ENCODE results near the gene PKP1. TPM values are rescaled to one million over a fixed set of nuclear protein-coding genes. Genes with fewer than 3 reads are reported as not detected.
A peak's percentile ranks its signal among the peaks of the same experiment; 100 is the strongest.
"Not testable (repeated sequence)": the region's sequence is repeated elsewhere in the genome, so short reads cannot be mapped to it uniquely, and the experiment has no call there.

Gene PKP1, protein sequence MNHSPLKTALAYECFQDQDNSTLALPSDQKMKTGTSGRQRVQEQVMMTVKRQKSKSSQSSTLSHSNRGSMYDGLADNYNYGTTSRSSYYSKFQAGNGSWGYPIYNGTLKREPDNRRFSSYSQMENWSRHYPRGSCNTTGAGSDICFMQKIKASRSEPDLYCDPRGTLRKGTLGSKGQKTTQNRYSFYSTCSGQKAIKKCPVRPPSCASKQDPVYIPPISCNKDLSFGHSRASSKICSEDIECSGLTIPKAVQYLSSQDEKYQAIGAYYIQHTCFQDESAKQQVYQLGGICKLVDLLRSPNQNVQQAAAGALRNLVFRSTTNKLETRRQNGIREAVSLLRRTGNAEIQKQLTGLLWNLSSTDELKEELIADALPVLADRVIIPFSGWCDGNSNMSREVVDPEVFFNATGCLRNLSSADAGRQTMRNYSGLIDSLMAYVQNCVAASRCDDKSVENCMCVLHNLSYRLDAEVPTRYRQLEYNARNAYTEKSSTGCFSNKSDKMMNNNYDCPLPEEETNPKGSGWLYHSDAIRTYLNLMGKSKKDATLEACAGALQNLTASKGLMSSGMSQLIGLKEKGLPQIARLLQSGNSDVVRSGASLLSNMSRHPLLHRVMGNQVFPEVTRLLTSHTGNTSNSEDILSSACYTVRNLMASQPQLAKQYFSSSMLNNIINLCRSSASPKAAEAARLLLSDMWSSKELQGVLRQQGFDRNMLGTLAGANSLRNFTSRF
- polyA plus RNA-seq (2011; rRNA removed) (0.05 TPM in 2 replicates), polyA minus RNA-seq (2011; rRNA and poly(A)+ RNA removed) (0.05 TPM in 1 of 2 replicates, not detected in the other)

DNA sequence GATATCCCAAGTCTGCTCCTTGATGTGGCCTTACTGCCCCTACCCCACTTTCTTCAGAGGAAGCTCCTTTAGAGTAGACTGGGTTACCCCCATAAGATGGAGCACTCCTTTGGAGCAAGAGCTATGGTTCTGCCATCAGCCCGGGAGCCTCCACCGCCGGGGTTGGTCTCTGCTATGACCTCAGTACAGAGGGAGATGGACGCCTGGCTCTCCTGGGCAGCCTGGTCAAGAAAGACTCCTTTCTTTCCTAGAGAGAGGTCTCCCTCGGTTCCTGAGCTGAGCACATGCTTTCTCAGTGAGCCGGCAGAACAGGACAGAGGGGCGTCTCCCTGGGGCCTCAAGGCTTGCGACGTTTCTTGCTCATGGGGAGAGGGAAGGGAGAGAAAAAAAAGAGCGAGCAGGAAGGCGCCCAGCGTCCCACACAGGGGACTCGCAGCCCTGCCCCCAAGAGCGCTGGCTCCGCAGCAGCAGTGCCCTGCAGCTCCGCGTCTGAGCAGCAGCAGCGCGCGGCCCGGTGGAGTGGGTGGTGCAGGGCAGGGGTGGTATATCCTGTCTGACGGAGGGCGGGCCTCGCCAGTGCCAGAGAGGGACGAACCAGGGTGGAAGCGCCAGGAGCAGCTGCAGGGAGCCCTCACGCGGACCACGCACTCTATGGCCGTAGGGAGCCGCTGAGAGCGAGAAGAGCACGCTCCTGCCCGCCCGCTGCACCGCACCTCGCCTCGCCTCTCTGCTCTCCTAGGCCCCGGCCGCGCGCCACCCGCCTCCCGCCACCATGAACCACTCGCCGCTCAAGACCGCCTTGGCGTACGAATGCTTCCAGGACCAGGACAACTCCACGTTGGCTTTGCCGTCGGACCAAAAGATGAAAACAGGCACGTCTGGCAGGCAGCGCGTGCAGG, at the start of gene PKP1:
Gene PKP1, plus strand, starts transcription at position 576 of the 899 bp plus-strand sequence. Its CDS starts 197 bp downstream, at position 773.
- no peak for DNase-seq (ENCODE audit: low read depth)
- Histone ChIP-seq H3K27me3 (ENCODE audit: control insufficient read depth, insufficient read depth, low read length) (peaks cover 8% of the 10 kb centered on the region; the same call in 1 of the 2 replicates), H3K36me3 (ENCODE audit: control insufficient read depth, insufficient read depth, low read length) (no peaks in the 10 kb centered on the region), H3K4me3 (ENCODE audit: low read depth, low read length) (peak within 1 kb of the TSS; percentile 22)
- POLR2A ChIA-PET, result interaction anchor here (0.7 kb wide), 1 partner anchor 96 kb away, joined by 3 read pairs; no protein-coding TSS in a partner anchor
- CTCF ChIA-PET, result interaction anchor here (1.1 kb wide), 1 partner anchor 29 kb away, joined by 3 read pairs; no protein-coding TSS in a partner anchor
- TF ChIP-seq, protein P1, sequence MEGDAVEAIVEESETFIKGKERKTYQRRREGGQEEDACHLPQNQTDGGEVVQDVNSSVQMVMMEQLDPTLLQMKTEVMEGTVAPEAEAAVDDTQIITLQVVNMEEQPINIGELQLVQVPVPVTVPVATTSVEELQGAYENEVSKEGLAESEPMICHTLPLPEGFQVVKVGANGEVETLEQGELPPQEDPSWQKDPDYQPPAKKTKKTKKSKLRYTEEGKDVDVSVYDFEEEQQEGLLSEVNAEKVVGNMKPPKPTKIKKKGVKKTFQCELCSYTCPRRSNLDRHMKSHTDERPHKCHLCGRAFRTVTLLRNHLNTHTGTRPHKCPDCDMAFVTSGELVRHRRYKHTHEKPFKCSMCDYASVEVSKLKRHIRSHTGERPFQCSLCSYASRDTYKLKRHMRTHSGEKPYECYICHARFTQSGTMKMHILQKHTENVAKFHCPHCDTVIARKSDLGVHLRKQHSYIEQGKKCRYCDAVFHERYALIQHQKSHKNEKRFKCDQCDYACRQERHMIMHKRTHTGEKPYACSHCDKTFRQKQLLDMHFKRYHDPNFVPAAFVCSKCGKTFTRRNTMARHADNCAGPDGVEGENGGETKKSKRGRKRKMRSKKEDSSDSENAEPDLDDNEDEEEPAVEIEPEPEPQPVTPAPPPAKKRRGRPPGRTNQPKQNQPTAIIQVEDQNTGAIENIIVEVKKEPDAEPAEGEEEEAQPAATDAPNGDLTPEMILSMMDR (IDR thresholded peaks at IDR 0.05; ENCODE audit: insufficient read depth, low read depth, low read length), result no peak

DNA sequence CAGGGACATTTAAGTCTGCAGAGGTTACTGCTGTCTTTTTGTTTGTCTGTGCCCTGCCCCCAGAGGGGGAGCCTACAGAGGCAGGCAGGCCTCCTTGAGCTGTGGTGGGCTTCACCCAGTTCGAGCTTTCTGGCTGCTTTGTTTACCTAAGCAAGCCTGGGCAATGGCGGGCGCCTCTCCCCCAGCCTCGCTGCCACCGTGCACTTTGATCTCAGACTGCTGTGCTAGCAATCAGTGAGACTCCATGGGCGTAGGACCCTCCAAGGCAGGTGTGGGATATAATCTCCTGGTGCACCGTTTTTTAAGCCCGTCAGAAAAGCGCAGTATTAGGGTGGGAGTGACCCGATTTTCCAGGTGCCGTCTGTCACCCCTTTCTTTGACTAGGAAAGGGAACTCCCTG, 43.7 kb upstream of the PKP1 start:
- DNase-seq (ENCODE audit: low read depth); H3K27me3 ChIP-seq (ENCODE audit: control insufficient read depth, insufficient read depth, low read length); CTCF ChIA-PET; POLR2A ChIA-PET; H3K36me3 ChIP-seq (ENCODE audit: control insufficient read depth, insufficient read depth, low read length); H3K4me3 ChIP-seq (ENCODE audit: low read depth, low read length): not testable (repeated sequence)

DNA sequence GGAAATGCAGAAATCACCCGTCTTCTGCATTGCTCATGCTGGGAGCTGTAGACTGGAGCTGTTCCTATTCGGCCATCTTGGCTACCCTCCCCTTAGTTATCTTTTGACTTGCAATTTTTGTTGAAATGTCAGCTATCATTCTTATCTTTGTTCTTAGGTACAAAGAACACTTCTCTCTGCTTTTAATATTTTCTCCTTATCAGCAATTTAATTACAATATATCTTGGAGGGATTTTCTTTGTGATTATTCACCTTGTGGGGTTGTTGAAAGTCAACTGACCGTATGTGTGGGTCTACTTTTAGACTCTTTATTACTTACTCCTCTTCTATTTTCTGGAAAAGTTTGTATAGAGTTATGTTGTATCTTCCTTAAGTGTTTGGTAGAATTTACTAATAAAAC, 43.1 kb upstream of the PKP1 start:
- H3K4me3 ChIP-seq (ENCODE audit: low read depth, low read length), result no peak overlapping the region
- H3K27me3 ChIP-seq (ENCODE audit: control insufficient read depth, insufficient read depth, low read length), result peaks cover 10% of the 10 kb centered on the region
- ChIA-PET POLR2A (no interaction called here), CTCF (no interaction called here)
- TF ChIP-seq, protein P1 (IDR thresholded peaks at IDR 0.05; ENCODE audit: insufficient read depth, low read depth, low read length), result no peak
- DNase-seq (ENCODE audit: low read depth), result no peak
- H3K36me3 ChIP-seq (ENCODE audit: control insufficient read depth, insufficient read depth, low read length), result no peaks in the 10 kb centered on the region

DNA sequence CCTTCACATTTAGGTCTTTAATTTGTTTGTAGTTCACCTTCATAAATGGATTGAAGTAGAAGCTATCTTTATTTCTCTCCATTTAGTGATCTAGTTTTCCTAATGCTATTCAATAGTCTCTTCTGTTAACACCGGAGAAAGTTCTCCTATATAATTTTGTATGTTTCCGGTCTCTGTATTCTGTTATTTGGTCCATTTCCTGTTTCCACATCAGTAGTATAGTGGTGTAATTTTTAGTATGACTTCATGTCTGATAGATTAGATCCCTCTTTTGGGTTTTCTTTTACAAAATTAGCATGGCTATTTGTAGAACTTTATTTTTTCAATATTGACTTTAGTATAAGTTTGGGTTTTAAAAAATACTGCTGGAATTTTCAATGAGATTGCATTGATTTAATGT, 41.6 kb upstream of the PKP1 start:
- ChIA-PET POLR2A (no interaction called here), CTCF (interaction anchor here (1.0 to 2.3 kb wide), 4 partner anchors 12 to 123 kb away, joined by 3 to 8 read pairs (median 4); no protein-coding TSS in a partner anchor)
- no peak for DNase-seq (ENCODE audit: low read depth)
- Histone ChIP-seq H3K27me3 (ENCODE audit: control insufficient read depth, insufficient read depth, low read length) (peaks cover 10% of the 10 kb centered on the region), H3K36me3 (ENCODE audit: control insufficient read depth, insufficient read depth, low read length) (no peaks in the 10 kb centered on the region), H3K4me3 (ENCODE audit: low read depth, low read length) (no peak overlapping the region)
- TF ChIP-seq, protein P1 (IDR thresholded peaks at IDR 0.05; ENCODE audit: insufficient read depth, low read depth, low read length), result no peak

DNA sequence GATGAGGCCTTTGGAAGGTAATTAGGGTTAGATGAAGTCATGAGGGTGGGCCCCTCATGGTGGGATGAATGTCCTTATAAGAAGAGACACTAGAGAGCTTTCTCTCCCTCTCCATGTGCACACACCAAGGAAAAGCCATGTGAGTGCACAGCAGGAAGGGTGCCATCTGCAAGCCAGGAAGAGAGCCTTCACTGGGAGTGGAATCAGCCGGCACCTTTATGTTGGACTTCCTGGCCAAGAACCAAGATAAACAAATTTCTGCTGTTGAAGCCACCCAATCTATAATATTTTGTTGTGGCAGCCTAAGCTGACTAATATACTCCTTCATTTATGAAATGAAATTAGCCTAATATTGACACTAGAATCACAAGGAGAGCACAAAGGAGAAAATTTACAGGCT, 38.2 kb upstream of the PKP1 start:
- Histone ChIP-seq H3K4me3 (ENCODE audit: low read depth, low read length) (no peak overlapping the region), H3K36me3 (ENCODE audit: control insufficient read depth, insufficient read depth, low read length) (no peaks in the 10 kb centered on the region), H3K27me3 (ENCODE audit: control insufficient read depth, insufficient read depth, low read length) (peaks cover 11% of the 10 kb centered on the region)
- ChIA-PET CTCF (interaction anchor here (1.3 to 1.7 kb wide), 2 partner anchors 10 to 117 kb away, joined by 4 to 7 read pairs; no protein-coding TSS in a partner anchor), POLR2A (no interaction called here)
- TF ChIP-seq, protein P1 (IDR thresholded peaks at IDR 0.05; ENCODE audit: insufficient read depth, low read depth, low read length), result no peak
- DNase-seq (ENCODE audit: low read depth), result no peak

All from BJ (cell line).